GM21723 (cell line): Measurements from ENCODE around the gene BOLA2.
A peak's percentile ranks its signal among the peaks of the same experiment; 100 is the strongest.
"Not testable (repeated sequence)": the region's sequence is repeated elsewhere in the genome, so short reads cannot be mapped to it uniquely, and the experiment has no call there.

Experiments
- ATAC-seq: cut with Tn5 transposase; IDR thresholded peaks from one replicate; pipeline ENCODE4 v1.9.1; 2021; ENCODE audit warnings: mild to moderate bottlenecking, moderate library complexity; ENCODE audit not compliant: unreplicated experiment

The BOLA2 gene

DNA sequence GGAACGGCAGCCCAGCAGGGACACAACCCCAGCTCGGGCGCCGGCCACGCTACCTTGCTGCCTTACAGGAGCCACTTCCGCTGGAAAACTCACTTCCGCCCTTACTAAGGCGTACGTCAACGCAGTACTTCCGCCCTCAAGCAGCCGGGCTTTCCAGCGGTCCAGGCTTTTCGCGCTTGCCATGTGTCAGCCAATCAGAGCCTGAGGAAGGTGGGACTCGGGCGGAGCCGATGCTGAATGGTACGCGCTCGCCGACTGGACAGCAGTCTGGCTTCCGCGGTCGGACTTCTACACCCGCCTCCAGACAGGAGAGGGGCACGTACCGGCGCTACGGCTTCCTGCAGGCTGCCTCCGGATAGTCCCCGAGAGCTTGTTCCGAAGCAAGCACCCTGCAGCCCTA lies at the start of gene BOLA2, which contains the start of gene SLX1B:
BOLA2 (minus strand) TSS at position 83 of the 400 bp plus-strand sequence. CDS start 98 bp downstream, outside the sequence.
SLX1B (plus strand) TSS at position 265 of the 400 bp plus-strand sequence.
- ATAC-seq, result peak; percentile 86

DNA sequence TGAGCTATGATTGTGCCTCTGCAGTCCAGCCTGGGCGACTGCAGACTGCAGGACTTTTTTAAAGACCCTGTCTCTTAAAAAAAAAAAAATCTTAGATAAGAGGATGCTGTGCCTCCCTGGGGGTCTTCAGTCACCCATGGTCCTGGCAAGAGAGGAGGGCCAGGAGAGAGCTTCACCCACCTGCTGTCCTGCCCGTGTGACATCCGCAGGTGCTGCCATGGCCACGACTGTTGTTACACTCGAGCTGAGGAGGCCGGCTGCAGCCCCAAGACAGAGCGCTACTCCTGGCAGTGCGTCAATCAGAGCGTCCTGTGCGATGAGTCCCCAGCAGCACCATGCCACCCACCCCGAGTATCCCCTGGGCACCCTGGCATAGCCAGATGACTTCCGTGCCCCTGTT lies 28.1 kb upstream of the BOLA2 start:
- not testable (repeated sequence) for ATAC-seq

DNA sequence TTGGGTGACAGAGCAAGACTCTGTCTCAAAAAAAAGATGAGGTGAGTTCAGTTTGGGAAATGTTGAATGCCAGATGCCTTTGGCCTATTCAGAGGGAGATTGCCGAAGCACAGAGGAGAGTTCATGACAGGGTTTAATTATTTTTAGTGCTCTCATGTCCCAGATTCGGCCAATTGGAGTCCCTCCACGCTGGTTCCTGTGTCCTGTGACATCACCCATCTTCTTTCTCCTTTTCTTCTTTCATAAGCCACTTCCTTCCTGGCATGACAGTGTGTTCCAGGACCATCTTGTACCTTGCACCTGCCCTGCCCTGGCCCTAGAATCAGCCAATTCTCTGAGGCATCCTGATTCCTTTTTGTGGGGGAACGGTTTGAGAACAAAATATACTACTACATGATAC lies 17.9 kb upstream of the BOLA2 start:
- ATAC-seq, result not testable (repeated sequence)

DNA sequence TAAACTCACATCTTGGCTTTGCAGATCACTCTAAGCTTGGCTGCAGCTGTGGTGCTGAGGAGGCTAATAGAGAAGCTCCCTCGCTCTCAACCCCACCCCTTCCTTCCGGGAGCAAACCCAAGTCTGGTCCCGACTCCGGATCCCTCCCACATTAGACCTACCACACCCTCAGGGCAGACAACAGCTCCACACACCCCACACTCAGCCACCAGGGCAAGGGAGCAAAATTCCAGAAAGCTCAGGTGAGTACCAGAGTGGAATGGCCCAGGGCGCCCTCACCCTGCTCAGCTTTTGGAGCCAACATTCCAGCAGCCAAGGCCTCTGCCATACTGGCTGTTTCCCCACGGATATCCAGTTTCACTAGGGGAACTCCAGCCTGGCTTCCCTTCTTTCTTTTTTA lies 15.5 kb upstream of the BOLA2 start:
- ATAC-seq, result not testable (repeated sequence)

DNA sequence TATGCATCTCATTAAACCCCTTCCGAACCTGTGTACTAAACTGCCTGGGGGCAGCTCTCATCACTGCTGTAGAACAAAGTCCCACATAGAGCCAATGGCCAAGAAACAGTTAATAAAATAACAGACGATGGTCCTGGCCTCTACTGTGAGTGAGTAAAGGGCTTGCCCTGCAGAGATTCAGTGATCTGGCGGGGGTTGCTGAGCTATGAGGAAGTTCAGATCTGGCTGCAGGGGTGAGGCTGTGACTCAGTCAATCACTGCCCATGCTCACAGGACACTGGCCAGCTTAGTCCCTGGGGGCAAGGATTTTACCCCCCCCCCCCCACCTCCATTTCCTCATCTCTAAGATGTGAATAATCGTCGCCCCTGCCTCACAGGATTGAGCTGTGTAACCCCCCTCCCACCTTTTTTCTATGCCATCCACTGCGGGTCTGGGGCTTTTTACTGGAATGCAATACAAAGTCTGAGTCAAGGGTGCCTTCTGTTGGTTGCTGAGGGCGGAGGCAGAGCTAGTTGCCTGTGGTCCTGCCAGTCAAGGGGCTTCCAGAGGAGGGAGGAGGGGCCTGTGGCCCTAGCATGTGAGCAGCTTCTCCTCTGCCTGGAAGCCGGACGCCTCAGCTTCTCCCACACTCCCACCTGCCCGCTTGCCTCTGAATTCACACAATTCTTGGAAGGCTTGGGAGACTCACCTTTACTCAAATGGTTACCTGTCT lies 13.7 kb upstream of the BOLA2 start:
- not testable (repeated sequence) for ATAC-seq

DNA sequence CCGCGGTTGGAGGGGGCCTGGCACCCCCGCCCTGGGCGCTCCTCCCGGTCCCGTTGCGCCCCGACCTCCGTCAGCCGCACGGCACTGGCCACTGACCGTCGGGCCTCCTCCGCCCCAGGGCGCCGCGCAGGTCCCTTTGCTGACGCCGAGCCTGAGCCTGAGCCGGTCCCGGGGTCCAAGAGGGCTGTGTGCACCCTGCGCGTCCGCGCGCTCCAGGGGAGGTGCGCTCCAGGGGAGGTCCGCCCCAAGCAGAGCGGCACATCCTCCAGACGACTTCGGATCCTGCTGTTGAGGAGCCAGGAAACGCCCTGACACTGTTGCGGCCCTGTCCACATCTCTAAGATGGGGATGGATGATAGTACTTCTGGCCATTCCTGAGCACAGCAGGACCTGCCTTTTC lies 12.8 kb upstream of the BOLA2 start:
- ATAC-seq, result not testable (repeated sequence)

DNA sequence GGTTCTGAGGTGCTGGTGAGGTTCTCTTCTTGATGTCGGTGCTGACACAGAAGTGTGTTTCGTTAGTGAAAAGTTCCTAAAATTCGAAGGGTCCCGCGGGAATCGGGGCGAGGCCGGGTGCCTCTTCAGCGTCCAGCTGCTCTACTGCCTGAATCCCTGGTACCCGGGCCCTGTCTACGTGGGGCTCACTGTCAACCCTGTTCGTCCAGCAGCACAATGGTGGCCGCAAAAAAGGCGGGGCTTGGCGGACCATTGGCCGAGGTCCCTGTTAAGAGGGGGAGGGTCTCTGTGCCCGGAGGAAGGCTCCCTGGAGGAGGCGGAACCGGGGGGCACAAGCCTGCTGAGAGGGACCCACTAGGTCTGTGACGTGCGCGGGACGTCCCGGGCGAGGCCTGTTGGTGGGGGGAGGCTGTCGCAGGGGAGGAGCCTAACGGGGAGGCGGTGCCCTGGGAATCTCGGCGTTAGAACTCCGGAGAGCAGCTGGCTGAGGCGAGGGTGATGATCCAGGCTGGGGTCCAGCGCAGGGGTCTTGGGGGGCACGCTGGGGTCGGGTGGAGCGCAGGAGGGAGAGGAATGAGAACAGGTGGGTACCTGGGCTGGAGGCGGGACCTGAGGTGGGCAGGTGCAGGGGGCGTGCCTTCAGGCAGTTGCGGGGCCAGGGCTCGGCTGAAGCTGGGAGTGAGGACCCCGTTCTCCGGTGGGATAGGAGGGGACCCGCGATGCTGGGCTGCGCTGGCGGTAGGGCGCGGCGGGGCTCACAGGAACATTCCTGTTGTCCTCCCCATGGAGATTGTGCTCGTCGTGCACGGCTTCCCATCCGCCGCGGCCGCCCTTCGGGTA lies 12.1 kb upstream of the BOLA2 start:
- ATAC-seq, result not testable (repeated sequence)

DNA sequence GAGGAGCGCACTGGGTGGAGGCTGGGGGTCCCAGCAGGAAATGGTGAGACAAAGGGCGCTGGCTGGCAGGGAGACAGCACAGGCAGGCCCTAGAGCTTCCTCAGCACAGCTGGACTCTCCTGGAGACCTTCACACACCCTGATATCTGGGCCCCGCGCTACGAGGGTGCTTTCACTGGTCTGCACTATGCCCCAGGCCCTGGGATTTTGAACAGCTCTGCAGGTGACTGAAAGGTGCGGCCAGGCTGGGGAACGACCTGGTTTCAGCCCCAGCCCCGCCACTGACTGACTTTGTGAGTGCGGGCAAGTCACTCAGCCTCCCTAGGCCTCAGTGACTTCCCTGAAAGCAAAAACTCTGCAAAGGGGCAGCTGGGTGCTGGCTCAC lies 6.5 kb upstream of the BOLA2 start:
- not testable (repeated sequence) for ATAC-seq

DNA sequence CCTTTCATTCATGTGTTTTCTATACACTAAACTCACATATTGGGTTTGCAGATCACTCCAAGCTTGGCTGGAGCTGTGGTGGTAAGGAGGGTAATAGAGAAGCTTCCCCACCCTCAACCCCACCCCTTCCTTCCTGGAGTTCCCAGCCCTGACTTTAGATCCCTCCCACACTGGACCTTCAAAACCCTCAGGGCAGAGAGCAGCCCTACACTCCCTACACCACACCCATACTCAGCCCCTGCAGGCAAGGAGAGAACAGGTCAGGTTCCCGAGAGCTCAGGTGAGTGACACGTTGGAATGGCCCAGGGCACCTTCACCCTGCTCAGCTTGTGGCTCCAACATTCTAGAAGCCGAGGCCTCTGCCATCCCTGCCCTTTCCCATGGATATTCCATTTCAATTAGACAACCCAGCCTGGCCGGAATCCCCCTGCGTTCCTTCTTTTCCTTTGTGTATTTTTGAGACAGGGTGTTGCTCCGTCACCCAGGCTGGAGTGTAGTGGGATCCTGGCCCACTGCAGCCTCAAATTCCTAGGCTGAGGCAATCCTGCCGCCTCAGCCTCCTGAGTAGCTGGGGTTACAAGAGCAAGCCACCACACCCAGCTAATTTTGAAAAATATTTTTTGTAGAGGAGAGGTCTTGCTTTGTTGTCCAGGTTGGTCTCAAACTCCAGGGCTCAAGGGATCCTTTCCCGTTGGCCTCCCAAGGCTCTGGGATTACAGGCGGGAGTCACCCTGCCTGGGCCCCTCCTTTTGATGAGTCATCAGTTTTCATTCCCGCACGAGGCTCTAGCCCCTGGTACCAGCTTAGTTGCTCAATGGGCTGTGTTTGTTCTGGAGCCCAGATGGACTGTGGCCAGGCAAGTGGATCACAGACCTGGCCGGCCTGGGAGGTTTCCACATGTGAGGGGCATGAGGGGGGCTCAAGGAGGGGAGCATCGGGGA lies 5.8 kb upstream of the BOLA2 start, which contains the start of gene SULT1A4:
SULT1A4 (plus strand) TSS at position 208 of the 941 bp plus-strand sequence. CDS start 1,473 bp downstream, outside the sequence.
- ATAC-seq, result not testable (repeated sequence)

DNA sequence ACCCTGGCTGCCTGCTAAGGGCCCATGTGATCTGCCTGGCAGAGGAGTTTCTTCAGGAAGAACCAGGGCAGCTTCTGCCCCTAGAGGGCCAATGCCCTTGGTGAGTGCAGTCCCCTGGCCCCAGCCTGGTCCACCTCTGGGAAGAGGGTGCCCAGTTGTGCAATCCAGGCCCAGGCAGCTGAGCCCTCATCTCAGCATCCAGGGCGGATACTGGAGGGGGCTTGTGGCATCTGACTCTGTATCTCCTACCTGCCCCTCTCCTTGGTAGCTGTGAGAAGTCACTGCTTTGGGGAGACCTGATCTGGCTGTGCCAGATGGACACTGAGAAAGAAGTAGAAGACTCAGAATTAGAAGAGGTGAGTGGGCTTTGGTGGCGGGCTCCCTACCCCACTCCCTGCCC lies 3.5 kb upstream of the BOLA2 start:
- ATAC-seq, result not testable (repeated sequence)

DNA sequence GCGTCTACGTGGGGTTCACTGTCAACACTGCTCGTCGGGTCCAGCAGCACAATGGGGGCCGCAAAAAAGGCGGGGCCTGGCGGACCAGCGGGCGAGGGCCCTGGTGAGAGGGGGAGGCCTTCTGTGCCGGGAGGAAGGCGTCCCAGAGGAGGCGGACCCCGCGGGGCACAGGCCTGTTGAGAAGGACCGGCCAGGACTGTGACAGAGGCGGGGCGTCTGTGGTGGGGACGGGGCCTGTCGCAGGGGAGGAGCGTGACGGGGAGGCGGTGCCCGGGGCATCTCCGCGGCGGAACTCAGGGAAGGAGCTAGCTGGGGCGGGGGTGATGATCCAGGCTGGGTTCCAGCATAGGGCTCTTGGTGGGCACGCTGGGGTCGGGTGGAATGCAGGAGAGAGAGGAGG lies 677 bp upstream of the BOLA2 start:
- peak; percentile 58 for ATAC-seq

DNA sequence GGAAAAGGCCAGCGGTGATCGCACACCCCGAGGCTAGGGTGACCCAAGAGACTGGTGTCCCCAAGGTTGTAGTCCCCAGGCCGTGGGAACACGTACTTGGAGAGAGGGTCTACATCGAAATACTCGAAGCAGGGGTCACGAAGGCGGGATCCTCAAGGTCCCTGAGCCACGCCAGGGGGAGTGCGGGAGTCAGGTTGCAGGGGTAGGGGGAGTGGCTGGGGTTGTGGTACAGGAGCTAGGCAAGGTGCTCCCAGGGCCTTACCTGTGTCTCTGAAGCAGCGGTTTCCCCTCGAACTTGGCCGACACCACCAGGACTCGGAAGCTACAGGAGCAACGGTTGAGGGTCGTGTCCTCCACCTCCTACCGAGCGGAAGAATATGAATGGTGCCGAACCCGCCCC lies 397 bp downstream of the BOLA2 start:
- peak; percentile 20 for ATAC-seq

DNA sequence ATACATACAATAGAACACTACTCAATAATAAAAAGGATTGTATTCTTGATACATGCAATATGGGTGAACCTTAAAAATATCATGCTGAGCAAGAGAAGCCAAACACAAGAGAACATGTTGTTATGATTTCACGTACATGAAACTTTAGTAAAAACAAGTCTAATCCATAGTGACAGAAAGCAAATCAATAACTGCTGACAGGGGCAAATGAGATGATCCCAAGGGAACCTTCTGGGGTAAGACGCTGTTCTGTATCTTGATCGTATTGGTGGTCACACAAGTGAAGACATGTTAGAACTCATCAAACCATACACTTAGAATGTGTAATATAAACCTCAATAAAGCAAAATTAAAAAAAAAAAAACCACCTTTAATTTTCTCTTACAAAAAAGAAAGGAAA lies 28.8 kb downstream of the BOLA2 start:
- ATAC-seq, result not testable (repeated sequence)

DNA sequence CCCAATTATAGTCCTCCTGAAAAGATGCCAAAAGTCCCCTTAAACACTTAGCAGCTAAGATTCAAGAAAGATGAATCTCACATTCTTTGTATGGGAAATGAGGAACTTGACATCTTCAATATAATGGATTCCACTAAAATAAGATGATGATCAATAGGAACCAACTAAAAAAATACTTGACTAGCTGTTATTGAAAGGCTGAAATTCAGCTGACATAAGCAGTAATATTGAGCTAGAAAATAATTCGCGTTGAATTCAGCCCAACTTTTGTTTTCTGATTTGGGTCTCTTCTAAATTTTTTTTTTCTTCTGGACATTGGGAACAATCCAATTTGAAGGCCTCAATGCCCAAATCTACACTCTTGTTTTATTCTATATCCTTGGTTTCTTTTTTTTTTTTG lies 30.6 kb downstream of the BOLA2 start:
- ATAC-seq, result not testable (repeated sequence)

DNA sequence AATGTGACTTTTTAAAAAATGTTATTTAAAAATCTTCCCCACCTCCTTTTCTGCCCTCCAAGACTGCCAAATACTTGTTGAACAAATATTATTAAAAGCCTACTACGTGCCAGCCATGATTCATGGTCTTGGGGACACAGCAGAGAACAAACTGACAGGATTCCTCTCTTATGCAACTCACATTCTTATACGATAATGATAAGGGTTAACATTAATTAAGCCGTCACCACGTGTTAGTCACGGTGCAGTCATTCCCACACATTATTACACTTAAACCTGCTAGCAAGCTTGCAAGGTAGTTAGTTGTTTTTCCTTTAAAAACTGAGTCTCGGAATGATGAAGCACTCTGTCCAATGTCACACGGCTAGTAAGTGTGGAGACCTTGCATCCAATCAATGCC lies 48.9 kb downstream of the BOLA2 start:
- ATAC-seq, result not testable (repeated sequence)
